K562 (cell line): ENCODE results near the gene EPS8L1. TPM values are rescaled to one million over a fixed set of nuclear protein-coding genes. Genes with fewer than 3 reads are reported as not detected.

Experiments used
- ATAC-seq: fragments of 200-7000 bp; cut with Tn5 transposase; 3 replicates; pipeline ENCODE4 v1.9.1; 2020; ENCODE audit warnings: moderate library complexity
- BruUV-seq: library from RNA; stranded (reverse); fragments of 400-500 nt; replicated peaks from 2 replicates; lab custom pipeline; 2021; lab: Mats Ljungman, UMichigan
- CTCF ChIA-PET: fragments of 300-600 bp; formaldehyde crosslinking; extraction: SDS; loops from one replicate; lab custom pipeline; 2021; ENCODE audit warnings: low intra/inter-chr PET ratio; lab: Yijun Ruan, JAX
- POLR2A ChIA-PET: fragments of 300-600, 350-650 bp; sonication (Branson Sonifier 250); formaldehyde crosslinking; extraction: SDS; loops from one replicate; lab custom pipeline; 2021; ENCODE audit warnings: antibody characterized with exemption, inconsistent platforms; lab: Yijun Ruan, JAX
- DNase-seq, 4 experiments: peaks; one replicate each; pipeline versions ENCODE4 v3.0.0 to v3.0.0-alpha.2; 2011 to 2018; ENCODE audit warnings: low spot score in 3 of 4, mixed read lengths in 3 of 4; ENCODE audit errors: extremely low read depth in 1 of 4
- FAIRE-seq: peaks from 2 replicates; lab custom pipeline; 2011; peaks lifted over from hg19 to GRCh38; lab: Jason Lieb, UNC
- H2AFZ ChIP-seq: 2 replicates; pipeline ENCODE4 v1.6.0; 2011; ENCODE audit warnings: low read depth, low read length, control low read depth, inconsistent platforms
- H3K27ac ChIP-seq: fragments of 200-600 bp; 3 replicates; pipeline ENCODE4 v1.8.0; 2011; ENCODE audit warnings: low read depth, mild to moderate bottlenecking, control low read depth, inconsistent platforms, low read length, moderate library complexity, mixed read lengths; ENCODE audit errors: extremely low read depth
- H3K27me3 ChIP-seq, 2 experiments: fragments of 300-600 bp in 1 of 2; 2 replicates in 1 of 2; 3 replicates in 1 of 2; pipeline versions ENCODE4 v1.6.0 to v1.8.0; 2011; ENCODE audit warnings: inconsistent platforms in 2 of 2, low read length in 2 of 2, mild to moderate bottlenecking in 1 of 2, mixed read lengths in 1 of 2, moderate library complexity in 1 of 2; ENCODE audit not compliant: control insufficient read depth in 2 of 2, insufficient read depth in 2 of 2
- H3K36me3 ChIP-seq: fragments of 300-600 bp; 3 replicates; pipeline ENCODE4 v1.8.0; 2011; ENCODE audit warnings: mild to moderate bottlenecking, low read length, inconsistent platforms; ENCODE audit not compliant: control insufficient read depth, insufficient read depth
- H3K4me1 ChIP-seq, 2 experiments: fragments of 200-600 bp in 1 of 2; replicated peaks in 1 of 2; 2 replicates in 1 of 2; 3 replicates in 1 of 2; pipeline versions ENCODE4 v1.5.1 to v1.8.0; 2011; ENCODE audit warnings: inconsistent platforms in 2 of 2, low read length in 2 of 2, mild to moderate bottlenecking in 1 of 2, mixed read lengths in 1 of 2, moderate library complexity in 1 of 2; ENCODE audit not compliant: control insufficient read depth in 2 of 2, insufficient read depth in 2 of 2
- H3K4me2 ChIP-seq: 2 replicates; pipeline ENCODE4 v1.6.1; 2011; ENCODE audit warnings: low read length, control low read depth, inconsistent platforms, mixed read lengths; ENCODE audit not compliant: insufficient read depth
- H3K4me3 ChIP-seq: fragments of 200-600 bp; sonication (generic), shearing (Covaris generic); 2 replicates; pipeline ENCODE4 v1.5.1; 2016; ENCODE audit warnings: control low read depth, inconsistent platforms
- H3K79me2 ChIP-seq: fragments of 200-600 bp; 3 replicates; pipeline ENCODE4 v1.8.0; 2011; ENCODE audit warnings: low read length, inconsistent platforms; ENCODE audit not compliant: control insufficient read depth, insufficient read depth
- H3K9ac ChIP-seq, 2 experiments: 2 replicates each; pipeline versions ENCODE4 v1.6.0 to v1.6.1; 2011; ENCODE audit warnings: low read depth in 2 of 2, low read length in 2 of 2, control low read depth in 1 of 2, inconsistent platforms in 1 of 2, mild to moderate bottlenecking in 1 of 2, mixed read lengths in 1 of 2; ENCODE audit not compliant: insufficient read depth in 1 of 2
- H3K9me1 ChIP-seq: one replicate; pipeline ENCODE4 v1.6.0; 2011; ENCODE audit warnings: inconsistent platforms, mild to moderate bottlenecking, low read length, moderate library complexity; ENCODE audit not compliant: control insufficient read depth, insufficient read depth
- H3K9me3 ChIP-seq: replicated peaks from 2 replicates; pipeline ENCODE4 v1.5.1; 2011; ENCODE audit warnings: low read depth, low read length, inconsistent platforms; ENCODE audit not compliant: control insufficient read depth, insufficient read depth
- H4K20me1 ChIP-seq: replicated peaks from 2 replicates; pipeline ENCODE4 v1.6.1; 2011; ENCODE audit warnings: low read length, inconsistent platforms, mixed read lengths; ENCODE audit not compliant: control insufficient read depth, insufficient read depth
- ATF1 ChIP-seq, 2 experiments: fragments of 450-650 bp in 1 of 2; IDR thresholded peaks; 2 replicates each; pipeline ENCODE4 v1.6.1; 2016; ENCODE audit warnings: missing compliant biosample characterization in 1 of 2, missing genetic modification characterization in 1 of 2
- BCLAF1 ChIP-seq, 2 experiments: fragments of 450-650 bp in 1 of 2; IDR thresholded peaks; 2 replicates each; pipeline ENCODE4 v1.6.1; 2011 to 2017; ENCODE audit warnings: low read depth in 2 of 2, antibody characterized with exemption in 1 of 2, borderline replicate concordance in 1 of 2, low read length in 1 of 2, mild to moderate bottlenecking in 1 of 2, mixed read lengths in 1 of 2; ENCODE audit not compliant: control insufficient read depth in 1 of 2
- BHLHE40 ChIP-seq: IDR thresholded peaks from 2 replicates; pipeline ENCODE4 v1.6.1; 2011; ENCODE audit warnings: low read length, improper control_type of control experiment
- CREM ChIP-seq: IDR thresholded peaks from 2 replicates; pipeline ENCODE4 v1.6.1; 2014; ENCODE audit warnings: antibody characterized with exemption, low read depth
- MEIS2 ChIP-seq: fragments of 450-650 bp; IDR thresholded peaks from 2 replicates; pipeline ENCODE4 v1.6.1; 2014; ENCODE audit warnings: mild to moderate bottlenecking; ENCODE audit not compliant: partially characterized antibody
- MXI1 ChIP-seq: IDR thresholded peaks from 2 replicates; pipeline ENCODE4 v1.6.1; 2011; ENCODE audit warnings: low read depth, mild to moderate bottlenecking, improper control_type of control experiment, low read length
- NEUROD1 ChIP-seq: fragments of 150-350 bp; IDR thresholded peaks from 2 replicates; pipeline ENCODE4 v1.6.1; 2014; ENCODE audit warnings: borderline replicate concordance, low read length, low read depth; ENCODE audit not compliant: partially characterized antibody
- YY1 ChIP-seq, 3 experiments: IDR thresholded peaks; 2 replicates each; pipeline ENCODE4 v1.6.1; 2011; ENCODE audit warnings: low read length in 2 of 3, mild to moderate bottlenecking in 2 of 3, moderate library complexity in 2 of 3, borderline replicate concordance in 1 of 3, control low read depth in 1 of 3, low read depth in 1 of 3; ENCODE audit not compliant: insufficient read depth in 3 of 3, insufficient replicate concordance in 2 of 3, control insufficient read depth in 1 of 3, insufficient read length in 1 of 3; ENCODE audit errors: extremely low read depth in 1 of 3
- ZKSCAN1 ChIP-seq: fragments of 150-350 bp; IDR thresholded peaks from 2 replicates; pipeline ENCODE4 v1.6.1; 2016; ENCODE audit warnings: low read depth, low read length
- ZNF589 ChIP-seq: fragments of 200-800 bp; sonication (Bioruptor generic); IDR thresholded peaks from 2 replicates; pipeline ENCODE4 v1.6.1; 2016; ENCODE audit warnings: low read depth, missing genetic modification characterization, missing compliant biosample characterization
- WGBS: fragments of 100-300 bp; shearing (Covaris generic); methylation state at CpG from one replicate; pipeline ENCODE4 v1.1.6; 2016; ENCODE audit warnings: low coverage, mixed read lengths; ENCODE audit not compliant: insufficient coverage; ENCODE audit errors: missing lambda C conversion rate; 5-methylcytosine and 5-hydroxymethylcytosine counted together
- in situ Hi-C: fragments of 300-500 bp; cut with MboI; formaldehyde crosslinking; loops from 4 replicates; pipeline ENCODE4 v1.15.0; 2018; ENCODE audit warnings: inconsistent platforms, mixed read lengths
- intact Hi-C: fragments of 100-400 bp; cut with micrococcal nuclease; formaldehyde crosslinking; loops from 2 replicates; pipeline ENCODE4 v1.14.2; 2022
- polyA plus RNA-seq, 8 experiments: library from polyadenylated mRNA; depleted of rRNA in 4 of 8; stranded (reverse) in 5 of 8; unstranded in 3 of 8; fragments of >200 nt; fragmentation: Nextera tagmentation in 2 of 8; fragmentation: Illumina TruSeq in 1 of 8; extraction: Ambion mirVana in 2 of 8; extraction: Trizol in 1 of 8; gene quantifications; 2 replicates each; pipeline versions ENCODE4 v1.2.1 to v1.2.3, GENCODE V29; 2011 to 2014; ENCODE audit warnings: inconsistent platforms in 1 of 8, missing spikeins in 1 of 8
- total RNA-seq, 7 experiments: library from RNA; depleted of rRNA in 6 of 7; stranded (reverse); fragments of >200 nt in 6 of 7; fragmentation: Illumina TruSeq in 2 of 7; extraction: Trizol in 2 of 7; gene quantifications; 2 replicates each; pipeline versions ENCODE4 v1.2.1 to v1.2.3, GENCODE V29; 2011 to 2021; ENCODE audit warnings: low replicate concordance in 1 of 7

The EPS8L1 gene
- total and polyA plus RNA-seq, 9 of the 15 experiments (the other 6 are each of a cell fraction or from before 2014, with no cell fraction given) = 0.35 to 22.1 (median 11.9) TPM

- TF ChIP-seq ZNF589 (CRISPR knock-in tag) = 0 out of 2 replicates have a peak, but pooled peaks have one; percentile 31
- peak; percentile 49; the same call in 1 of the 2 replicates for TF ChIP-seq MXI1
- TF ChIP-seq BHLHE40 = peak; percentile 63
- TF ChIP-seq NEUROD1 = no peak
- TF ChIP-seq YY1 (IDR thresholded peaks at IDR 0.05; ENCODE audit: borderline replicate concordance in 1 of 3, control insufficient read depth in 1 of 3, extremely low read depth in 1 of 3, insufficient read depth in 3 of 3, insufficient read length in 1 of 3, insufficient replicate concordance in 2 of 3, low read depth in 1 of 3, low read length in 2 of 3) = peak in 1 of 3 experiments; percentile 37
- 0 out of 2 replicates have a peak, but pooled peaks have one; percentile 20 for TF ChIP-seq ZKSCAN1
- TF ChIP-seq CREM = peak; percentile 82
- peak; percentile 23 for TF ChIP-seq MEIS2
Observed at GRCh38 chr19:55068950-55069864, 6.5 kb upstream of the EPS8L1 start (continued).

GRCh38 chr19:55069865-55070197 lies 5.8 kb upstream of the EPS8L1 start:
- H3K36me3 ChIP-seq = no peaks in the 10 kb centered on the region
- WGBS = 65% methylated on average over 2 of the region's 2 CpGs
- TF ChIP-seq ATF1 (CRISPR knock-in tag; IDR thresholded peaks at IDR 0.05) = no peak
- 0 out of 2 replicates have a peak, but pooled peaks have one; percentile 3 for TF ChIP-seq ATF1 (tag; IDR thresholded peaks at IDR 0.05)
- TF ChIP-seq BCLAF1 (IDR thresholded peaks at IDR 0.05; ENCODE audit: borderline replicate concordance in 1 of 2, control insufficient read depth in 1 of 2, low read depth in 2 of 2, low read length in 1 of 2) = no peak
- H3K9me1 ChIP-seq = no peaks in the 10 kb centered on the region
- POLR2A ChIA-PET = interaction anchor here (1.0 to 5.9 kb wide), 2 partner anchors 11 to 24 kb away, joined by 3 to 32 read pairs; no protein-coding TSS in a partner anchor
- in situ Hi-C loops = no loop called here
- no peaks in the 10 kb centered on the region for H3K9me3 ChIP-seq
- DNase-seq (no peak), FAIRE-seq (no peak), ATAC-seq (no peak)
- peaks cover 8% of the 10 kb centered on the region in 2 experiments; a peak in 4 of 5 replicates for H3K27me3 ChIP-seq
- no peak overlapping the region for H3K9ac ChIP-seq
- H4K20me1 ChIP-seq = no peaks in the 10 kb centered on the region
- H3K27ac ChIP-seq = no peak overlapping the region
- H3K4me3 ChIP-seq = no peak overlapping the region
- H2AFZ ChIP-seq = 0 out of 2 replicates have a peak overlapping the region, but pooled peaks have one; percentile 88
- H3K79me2 ChIP-seq = no peaks in the 10 kb centered on the region
- intact Hi-C loops = no loop called here
- H3K4me2 ChIP-seq = peak overlapping the region; percentile 86
- CTCF ChIA-PET = no interaction called here
- H3K4me1 ChIP-seq = peaks cover 19 to 21% of the 10 kb centered on the region in 2 experiments
- BruUV-seq = no TSS peak
